ENCODE results near the gene MSRB3. TPM values are rescaled to one million over a fixed set of nuclear protein-coding genes. Genes with fewer than 3 reads are reported as not detected.
"Not testable (repeated sequence)": the region's sequence is repeated elsewhere in the genome, so short reads cannot be mapped to it uniquely, and the experiment has no call there.

The MSRB3 gene
- total and polyA plus RNA-seq, 2 donors (not counting 3 experiments of a cell fraction or from before 2014, with no cell fraction given), result 20.0 to 59.3 TPM

DNA sequence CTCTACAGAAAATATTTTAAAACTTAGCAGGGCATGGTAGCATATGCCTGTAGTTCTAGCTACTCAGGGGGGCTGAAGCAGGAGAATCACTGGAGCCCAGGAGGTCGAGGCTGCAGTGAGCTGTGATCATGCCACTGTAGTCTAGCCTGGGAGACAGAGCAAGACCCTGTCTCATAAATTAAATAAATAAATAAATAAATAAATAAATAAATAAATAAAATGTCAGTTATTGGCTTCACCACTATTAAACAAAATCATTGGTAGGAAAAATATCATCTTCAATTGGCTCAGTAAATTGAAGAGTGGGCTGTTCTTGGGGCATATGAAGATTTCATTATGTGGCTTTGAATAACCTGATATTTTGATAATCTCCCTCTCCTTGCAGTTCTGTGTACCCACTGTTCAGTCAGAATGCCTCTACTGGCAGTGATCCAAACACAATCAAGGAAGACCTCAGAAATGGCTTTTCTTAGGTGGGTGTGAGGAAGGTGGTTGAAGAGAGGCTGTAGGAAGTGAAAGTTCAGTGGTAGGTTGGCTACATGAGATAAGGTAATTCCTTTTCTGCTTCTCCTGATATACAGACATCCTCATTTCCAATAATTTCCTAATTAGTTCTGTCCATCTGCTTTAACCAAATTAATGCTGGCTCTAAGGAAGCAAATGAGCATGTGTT lies 175.8 kb downstream of the MSRB3 start:
- intact Hi-C loops (cut with micrococcal nuclease), result no loop called here
- dilution Hi-C loops (cut with MboI; ENCODE audit: extremely low pct_ligation_motif_present, low sequenced_read_pairs), result no loop called here
- Histone ChIP-seq H2AFZ (ENCODE audit: low read depth, low read length) (no peak overlapping the region), H3K27ac (ENCODE audit: insufficient read depth, low read depth, low read length) (no peak overlapping the region), H3K79me2 (ENCODE audit: control insufficient read depth, insufficient read depth, low read length) (no peaks in the 10 kb centered on the region), H3K4me2 (ENCODE audit: insufficient read depth, low read length) (no peak overlapping the region), H3K4me1 (ENCODE audit: control insufficient read depth, extremely low read depth, insufficient read depth, low read length) (peaks cover 2% of the 10 kb centered on the region), H3K9me3 (replicated peaks; ENCODE audit: control insufficient read depth, insufficient read depth, low read length) (no peaks in the 10 kb centered on the region), H3K9ac (replicated peaks; ENCODE audit: extremely low read depth, insufficient read depth, low read length) (no peak overlapping the region), H3K27me3 (ENCODE audit: control insufficient read depth in 2 of 2, insufficient read depth in 2 of 2, low read length in 2 of 2) (no peaks in the 10 kb centered on the region), H3K9me1 (replicated peaks; ENCODE audit: control insufficient read depth, extremely low read depth, insufficient read depth, low read length) (no peaks in the 10 kb centered on the region), H4K20me1 (replicated peaks; ENCODE audit: control insufficient read depth, extremely low read depth, insufficient read depth, low read length) (no peaks in the 10 kb centered on the region), H3K4me3 (replicated peaks in 1 of 3; ENCODE audit: insufficient read depth in 1 of 3, low read depth in 1 of 3, low read length in 3 of 3) (no peak overlapping the region), H3K36me3 (ENCODE audit: control insufficient read depth in 2 of 2, extremely low read depth in 1 of 2, insufficient read depth in 2 of 2, low read length in 2 of 2) (no peaks in the 10 kb centered on the region)
- no peak for FAIRE-seq
- ChIA-PET POLR2A (no interaction called here), CTCF (no interaction called here)
- no TSS peak for BruUV-seq (replicated peaks)
- no peak for DNase-seq (ENCODE audit: low read depth, low spot score)
- TF ChIP-seq FOS (IDR thresholded peaks at IDR 0.05; ENCODE audit: borderline replicate concordance, insufficient read depth, low read length) (no peak), POLR2AphosphoS5 (IDR thresholded peaks at IDR 0.05; ENCODE audit: insufficient read depth, low read depth, low read length) (no peak), EZH2 (IDR thresholded peaks at IDR 0.05; ENCODE audit: borderline replicate concordance, low read depth, low read length, severe bottlenecking) (no peak)
- TF ChIP-seq, protein P1, sequence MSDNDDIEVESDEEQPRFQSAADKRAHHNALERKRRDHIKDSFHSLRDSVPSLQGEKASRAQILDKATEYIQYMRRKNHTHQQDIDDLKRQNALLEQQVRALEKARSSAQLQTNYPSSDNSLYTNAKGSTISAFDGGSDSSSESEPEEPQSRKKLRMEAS (IDR thresholded peaks at IDR 0.05; ENCODE audit: insufficient read depth, insufficient read length), result no peak

DNA sequence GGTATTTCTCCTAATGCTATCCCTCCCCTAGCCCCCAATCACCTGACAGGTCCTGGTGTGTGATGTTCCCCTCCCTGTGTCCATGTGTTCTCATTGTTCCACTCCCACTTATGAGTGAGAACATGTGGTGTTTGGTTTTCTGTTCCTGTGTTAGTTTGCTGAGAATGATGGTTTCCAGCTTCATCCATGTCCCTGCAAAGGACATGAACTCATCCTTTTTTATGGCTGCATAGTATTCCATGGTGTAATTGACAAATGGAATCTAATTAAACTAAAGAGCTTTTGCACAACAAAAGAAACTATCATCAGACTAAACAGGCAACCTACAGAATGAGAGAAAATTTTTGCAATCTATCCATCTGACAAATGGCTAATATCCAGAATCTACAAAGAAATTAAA lies 178.9 kb downstream of the MSRB3 start:
- H3K79me2 ChIP-seq (ENCODE audit: control insufficient read depth, insufficient read depth, low read length); H2AFZ ChIP-seq (ENCODE audit: low read depth, low read length); H3K27ac ChIP-seq (ENCODE audit: insufficient read depth, low read depth, low read length); H3K36me3 ChIP-seq (ENCODE audit: control insufficient read depth in 2 of 2, extremely low read depth in 1 of 2, insufficient read depth in 2 of 2, low read length in 2 of 2); CTCF ChIA-PET; H3K9ac ChIP-seq (replicated peaks; ENCODE audit: extremely low read depth, insufficient read depth, low read length); FAIRE-seq; H4K20me1 ChIP-seq (replicated peaks; ENCODE audit: control insufficient read depth, extremely low read depth, insufficient read depth, low read length); intact Hi-C loops (cut with micrococcal nuclease); DNase-seq (ENCODE audit: low read depth, low spot score); H3K4me3 ChIP-seq (replicated peaks in 1 of 3; ENCODE audit: insufficient read depth in 1 of 3, low read depth in 1 of 3, low read length in 3 of 3); BruUV-seq (replicated peaks); H3K27me3 ChIP-seq (ENCODE audit: control insufficient read depth in 2 of 2, insufficient read depth in 2 of 2, low read length in 2 of 2); H3K9me3 ChIP-seq (replicated peaks; ENCODE audit: control insufficient read depth, insufficient read depth, low read length); POLR2A ChIA-PET; dilution Hi-C loops (cut with MboI; ENCODE audit: extremely low pct_ligation_motif_present, low sequenced_read_pairs); H3K4me2 ChIP-seq (ENCODE audit: insufficient read depth, low read length); H3K9me1 ChIP-seq (replicated peaks; ENCODE audit: control insufficient read depth, extremely low read depth, insufficient read depth, low read length); H3K4me1 ChIP-seq (ENCODE audit: control insufficient read depth, extremely low read depth, insufficient read depth, low read length): not testable (repeated sequence)
